Measurements from ENCODE around the gene EPHB3.

- TF ChIP-seq CTCF (IDR thresholded peaks at IDR 0.05; ENCODE audit: insufficient read depth, low read depth, low read length): no peak
- TF ChIP-seq EZH2 (IDR thresholded peaks at IDR 0.05; ENCODE audit: insufficient read depth, low read length): no peak
Observed at GRCh38 chr3:184629555-184630160, 68.1 kb downstream of the EPHB3 start.
